Measurements from ENCODE around the gene DSCAML1. TPM values are rescaled to one million over a fixed set of nuclear protein-coding genes. Genes with fewer than 3 reads are reported as not detected.

Gene DSCAML1
- total RNA-seq, 1 donor from 2014 or later: 0.22 TPM

DNA sequence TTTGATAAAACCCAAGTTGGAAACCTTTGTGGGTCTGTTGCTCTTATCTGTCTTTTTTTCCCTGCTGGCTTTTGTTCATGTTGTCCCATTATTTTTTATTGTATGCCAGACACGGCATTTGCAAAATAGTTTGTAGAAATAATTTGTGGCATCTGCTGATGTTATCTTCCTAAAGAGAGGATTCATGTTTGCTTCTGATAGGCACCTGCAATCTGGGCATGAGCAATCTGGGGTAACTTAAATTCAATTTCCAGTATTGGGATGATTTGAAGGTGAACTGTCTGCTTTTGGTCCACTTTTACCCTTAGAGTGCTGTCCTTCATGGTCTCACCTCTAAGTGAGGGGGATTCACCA is 342.5 kb downstream of the DSCAML1 start:
- intact Hi-C loops (cut with DNase I): no loop called here
- ATAC-seq: no peak
- no peak for DNase-seq (ENCODE audit: missing footprints)

DNA sequence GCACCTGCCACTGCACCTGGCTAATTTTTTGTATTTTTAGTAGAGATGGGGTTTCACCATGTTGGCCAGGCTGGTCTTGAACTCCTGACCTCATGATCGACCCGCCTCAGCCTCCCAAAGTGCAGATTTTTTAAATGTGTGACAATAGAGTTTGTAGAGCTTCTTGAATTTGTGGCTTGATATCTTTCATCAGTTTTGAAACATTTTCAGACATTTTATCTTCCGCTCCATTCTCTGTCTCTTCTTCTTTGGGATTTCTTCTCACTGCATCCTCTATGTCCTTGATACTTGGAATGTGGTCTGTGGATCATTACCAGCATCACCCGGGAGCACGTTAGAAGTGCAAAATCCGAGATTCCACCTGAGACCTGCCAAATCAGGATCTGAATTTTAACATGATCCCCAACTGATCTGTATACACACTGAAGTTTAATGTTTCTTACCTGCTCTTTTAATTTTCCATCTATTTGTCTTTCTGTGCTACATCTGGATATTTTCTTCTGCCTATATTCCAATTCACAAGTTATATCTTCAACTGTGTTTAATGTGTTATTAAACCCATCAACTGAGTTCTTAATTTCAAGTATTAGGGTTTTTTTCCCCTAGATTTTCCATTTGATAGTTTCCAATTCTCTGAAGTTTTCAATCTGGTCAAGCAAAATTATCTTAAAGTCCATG is 343.0 kb downstream of the DSCAML1 start:
- DNase-seq (ENCODE audit: missing footprints): no peak
- ATAC-seq: no peak
- intact Hi-C loops (cut with DNase I): no loop called here

DNA sequence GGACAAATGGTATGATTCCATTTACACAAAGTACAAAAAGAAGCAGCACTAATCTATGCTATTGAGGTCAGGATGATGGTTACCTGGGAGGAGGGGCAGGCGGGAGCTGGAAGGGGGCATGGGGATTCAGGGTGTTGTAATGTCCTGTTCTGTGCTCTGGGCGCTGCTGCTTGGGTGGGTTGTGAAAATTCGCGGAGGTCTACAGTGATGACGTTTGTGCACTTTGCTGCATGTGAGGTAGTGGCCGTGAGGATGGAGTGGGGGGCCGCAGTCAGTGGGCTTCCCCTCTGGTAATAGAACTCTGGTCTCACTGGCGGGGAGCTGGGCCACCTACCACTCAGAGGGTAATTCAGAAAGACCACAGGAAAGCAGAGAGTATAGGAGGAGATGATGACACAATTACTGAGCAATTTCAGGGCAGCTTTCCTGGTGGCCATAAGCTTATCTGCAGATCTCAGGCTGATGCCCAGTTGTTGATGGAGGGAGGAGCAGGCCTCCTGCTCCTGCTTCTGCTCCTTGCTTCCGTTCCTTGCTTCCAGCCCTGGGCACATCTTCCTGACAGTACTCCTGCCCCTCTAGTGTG is 347.8 kb downstream of the DSCAML1 start:
- DNase-seq (ENCODE audit: missing footprints): no peak
- no peak for ATAC-seq
- intact Hi-C loops (cut with DNase I): no loop called here

DNA sequence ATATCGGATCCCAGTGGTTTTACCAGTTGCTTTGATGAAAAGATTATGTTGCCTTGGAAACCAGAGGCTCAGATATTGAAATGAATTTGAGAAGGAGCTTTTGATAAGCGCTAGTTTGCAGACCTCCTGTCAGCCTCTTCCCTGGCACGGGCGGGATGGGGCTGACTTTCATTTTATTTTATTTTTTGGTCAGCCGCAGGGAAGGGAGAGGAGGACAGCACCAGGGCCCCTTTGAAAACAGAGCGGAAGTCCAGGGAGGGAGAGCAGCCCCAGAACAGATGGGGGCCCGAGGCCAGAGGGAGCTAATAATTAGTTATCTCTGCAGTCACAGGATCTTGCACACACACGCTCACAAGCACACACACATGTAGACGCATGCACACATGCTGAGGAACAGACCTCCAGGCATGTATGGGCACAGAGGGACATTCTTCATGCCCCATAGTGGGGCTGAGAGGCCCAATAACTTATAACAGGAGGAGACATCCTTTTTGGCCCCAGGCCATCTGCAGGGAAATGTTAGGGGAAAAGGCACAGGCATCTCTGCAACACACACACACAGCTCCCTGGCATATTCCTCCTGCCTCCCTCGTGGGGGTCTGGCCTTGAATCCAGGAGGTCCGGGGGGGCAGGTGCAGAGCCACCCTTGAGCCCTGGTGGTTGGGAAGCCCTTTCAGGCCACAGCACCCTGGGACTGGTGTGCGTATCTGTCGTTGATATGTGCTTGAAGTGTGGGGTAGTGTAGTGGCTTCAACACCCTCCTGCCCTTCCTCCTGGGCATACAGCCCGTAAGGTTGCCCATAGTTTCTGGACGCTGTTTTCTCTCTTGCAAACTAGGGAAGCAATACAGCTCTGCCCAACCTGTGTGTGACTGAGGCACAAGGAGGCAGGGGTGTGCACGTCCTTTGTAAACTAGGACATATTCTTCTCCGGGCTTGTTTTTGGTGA is 352.0 kb downstream of the DSCAML1 start:
- DNase-seq (ENCODE audit: missing footprints): no peak
- peak; percentile 20 for ATAC-seq
- intact Hi-C loops (cut with DNase I): no loop called here

DNA sequence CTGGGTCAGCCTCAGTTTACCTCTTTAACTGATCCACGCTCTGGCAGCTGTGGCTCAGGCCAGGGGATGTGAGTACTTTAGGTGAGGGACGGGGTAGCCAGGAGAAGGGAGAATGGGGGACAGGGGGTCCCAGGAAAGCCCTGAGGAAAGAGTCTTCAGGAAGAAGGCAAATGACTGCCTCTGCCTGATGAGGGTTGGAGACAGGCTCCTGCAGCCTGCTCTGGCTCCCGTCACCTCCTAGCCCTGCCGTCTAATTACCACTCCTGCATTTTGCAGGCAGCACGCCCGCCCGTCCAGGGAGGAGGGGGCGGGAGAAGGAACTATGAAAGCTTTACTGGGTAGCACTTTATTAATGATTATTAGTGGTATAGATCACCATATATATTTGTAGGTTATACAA is 352.8 kb downstream of the DSCAML1 start:
- intact Hi-C loops (cut with DNase I): no loop called here
- DNase-seq (ENCODE audit: missing footprints) (no peak), ATAC-seq (no peak)

DNA sequence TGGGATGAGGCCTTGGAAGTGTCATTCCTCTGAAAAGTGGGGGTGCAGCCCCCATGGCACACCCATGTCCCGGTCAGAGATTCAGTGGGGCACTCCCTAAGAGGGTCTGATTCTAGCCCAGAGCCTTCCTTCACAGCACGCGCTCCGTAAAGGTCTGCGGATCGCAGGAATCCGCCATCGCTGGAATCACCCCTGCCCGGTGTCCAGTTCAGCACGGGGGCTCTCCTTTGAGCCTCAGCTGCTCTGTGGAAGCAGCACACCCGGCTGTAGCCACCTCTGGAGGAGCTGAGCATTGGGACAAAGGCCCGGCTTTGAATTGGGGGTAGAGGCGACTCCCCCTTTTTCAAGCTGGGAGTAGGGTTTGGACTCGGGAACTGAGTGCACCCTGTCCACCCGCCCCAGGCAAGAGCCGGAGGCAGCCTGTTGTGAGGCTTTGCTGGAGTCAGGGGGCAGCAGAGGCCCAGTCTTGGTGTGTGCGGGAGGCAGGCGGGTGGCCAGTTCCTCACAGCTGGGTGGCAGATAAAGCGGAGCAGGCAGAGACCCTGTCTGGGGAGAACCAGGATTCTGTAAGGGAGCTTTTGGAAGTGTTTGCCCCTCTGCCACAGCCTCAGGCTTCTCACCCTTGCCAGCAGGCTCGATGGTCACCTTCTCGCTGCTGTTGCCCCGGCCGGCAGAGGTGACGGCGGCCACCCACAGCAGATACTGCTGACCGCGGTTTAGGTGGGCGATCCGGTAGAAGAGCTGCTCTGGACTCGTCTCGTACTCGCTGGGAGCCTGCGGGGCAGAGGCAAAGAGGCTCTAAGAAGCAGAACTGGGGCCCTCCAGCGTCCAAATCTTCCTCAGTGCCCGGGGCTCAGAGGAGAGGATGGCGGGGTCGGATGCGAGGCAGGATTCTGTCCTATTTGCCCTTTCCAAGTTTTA is 353.5 kb downstream of the DSCAML1 start:
- DNase-seq (ENCODE audit: missing footprints) (no peak), ATAC-seq (peak; percentile 83)
- intact Hi-C loops (cut with DNase I): loop anchor here (2.0 kb wide), 1 partner anchor 365 kb away; no protein-coding TSS in a partner anchor

DNA sequence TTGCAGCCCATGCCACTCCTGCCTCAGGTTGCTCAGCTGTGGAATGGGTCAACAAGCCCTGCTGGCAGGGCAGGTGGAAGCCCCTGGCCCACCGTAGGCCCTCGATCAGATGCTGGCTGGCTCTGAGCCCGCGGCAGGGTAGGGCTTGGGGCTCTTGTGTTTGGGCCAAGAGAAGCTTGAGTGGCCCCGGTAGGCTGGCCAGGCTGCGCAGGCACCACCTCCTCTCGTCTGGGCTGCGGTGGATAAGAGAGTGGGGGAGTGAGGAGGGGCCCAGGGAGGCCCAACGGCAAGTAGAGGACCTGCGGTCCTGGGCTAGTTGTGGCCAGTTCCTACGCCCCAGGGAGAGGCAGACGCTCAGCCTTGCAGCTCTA is 354.2 kb downstream of the DSCAML1 start:
- ATAC-seq: no peak
- DNase-seq (ENCODE audit: missing footprints): no peak
- intact Hi-C loops (cut with DNase I): loop anchor here (2.0 kb wide), 1 partner anchor 366 kb away; no protein-coding TSS in a partner anchor

DNA sequence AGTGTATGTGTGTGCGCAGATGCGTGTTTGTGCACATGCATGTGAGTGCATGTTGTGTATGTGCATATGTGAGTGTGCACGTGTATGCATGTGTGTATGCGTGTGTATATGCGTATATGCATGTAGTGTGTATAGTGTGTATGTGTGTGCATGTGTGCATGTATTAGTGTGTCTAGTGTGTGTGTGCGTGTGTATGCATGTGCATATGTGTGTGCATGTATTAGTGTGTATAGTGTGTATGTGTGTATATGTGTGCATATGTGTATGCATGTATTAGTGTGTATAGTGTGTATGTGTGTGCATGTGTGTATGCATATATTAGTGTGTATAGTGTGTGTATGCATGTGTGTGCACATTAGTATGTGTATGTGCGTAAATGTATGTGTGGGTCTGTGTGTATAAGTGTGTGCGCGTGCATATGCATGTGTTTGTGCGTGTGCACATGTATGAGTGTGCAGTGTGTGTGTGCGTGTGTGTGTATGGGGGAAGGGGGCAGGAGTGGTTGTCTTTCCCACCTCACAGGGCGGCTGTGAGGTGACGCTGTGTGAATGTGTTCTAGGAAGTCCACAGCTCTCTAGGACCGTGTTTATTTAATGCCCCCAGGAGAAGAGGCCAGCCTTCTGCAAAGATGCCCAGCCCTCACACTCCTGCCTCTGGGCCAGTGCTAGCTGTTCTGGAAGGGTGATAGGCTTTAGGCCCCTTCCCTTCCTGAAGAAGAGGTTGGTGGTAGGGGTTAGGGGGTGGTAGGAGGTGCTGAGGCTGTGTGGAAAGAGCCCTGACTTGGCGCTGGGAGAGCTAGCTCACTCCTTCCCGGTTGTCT is 354.8 kb downstream of the DSCAML1 start:
- ATAC-seq (no peak), DNase-seq (ENCODE audit: missing footprints) (no peak)
- intact Hi-C loops (cut with DNase I): loop anchor here (2.0 kb wide), 1 partner anchor 367 kb away; no protein-coding TSS in a partner anchor

DNA sequence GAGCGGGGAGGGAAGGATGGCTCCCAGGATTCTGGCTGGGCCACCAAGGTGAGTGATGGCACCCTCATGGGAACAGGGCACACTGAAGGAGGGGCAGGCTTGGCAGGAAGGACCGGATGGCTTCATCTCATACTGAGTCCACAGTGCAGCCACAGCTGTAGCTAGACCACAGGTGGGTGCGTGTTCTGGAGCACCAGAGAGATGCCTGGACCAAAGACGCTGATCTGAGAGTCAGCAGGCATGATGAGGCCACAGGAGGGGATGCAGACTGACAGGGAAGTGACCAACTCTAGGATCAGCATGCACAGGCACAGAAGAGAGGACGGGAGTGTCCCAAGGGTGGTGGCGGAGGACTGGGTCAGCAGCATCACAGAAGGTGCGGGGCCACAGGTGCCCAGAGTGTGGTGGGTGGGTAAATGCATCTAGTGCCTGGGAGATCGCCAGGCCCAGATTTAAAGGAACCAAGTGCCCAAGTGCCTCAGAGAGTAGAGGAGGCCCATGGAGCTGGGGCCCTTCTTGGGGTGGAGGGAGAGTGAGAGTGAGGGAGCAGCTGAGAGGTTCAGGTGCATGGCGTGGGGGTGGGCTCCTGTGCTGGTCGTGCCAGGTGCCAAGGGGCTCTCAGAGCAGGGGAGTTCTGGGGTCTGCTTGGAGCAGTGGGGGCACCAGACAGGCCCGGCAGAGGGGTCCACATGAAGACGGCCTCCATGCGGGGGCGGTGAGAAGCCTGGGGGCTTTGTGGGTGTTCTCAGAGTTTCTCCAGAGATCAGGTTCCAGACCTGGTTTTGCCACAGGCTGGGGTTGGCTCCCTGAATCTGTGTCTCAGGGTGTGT is 355.7 kb downstream of the DSCAML1 start:
- ATAC-seq: no peak

DNA sequence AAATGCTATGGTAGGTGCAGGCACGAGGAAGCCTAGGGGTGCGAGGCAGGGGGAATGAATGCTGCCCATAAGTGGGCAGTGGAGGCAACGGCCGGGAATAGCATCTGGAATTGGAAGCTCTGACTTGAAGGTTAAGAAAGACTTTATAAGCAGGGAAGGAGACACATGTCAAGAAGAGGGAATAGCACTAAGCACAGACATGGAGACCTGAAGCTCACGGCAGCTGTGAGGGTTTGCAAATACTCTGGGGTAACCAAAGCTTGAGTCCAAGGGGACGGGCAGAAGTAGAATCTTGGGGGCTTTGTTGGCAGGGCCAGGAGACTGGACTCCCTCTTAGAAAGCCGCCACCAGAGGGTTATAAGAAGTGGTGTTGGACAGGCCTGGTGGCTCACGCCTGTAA is 356.8 kb downstream of the DSCAML1 start:
- ATAC-seq (no peak), DNase-seq (ENCODE audit: missing footprints) (no peak)
- intact Hi-C loops (cut with DNase I): no loop called here

More for the DNA sequence above, 355.7 kb downstream of the DSCAML1 start:
- no peak for DNase-seq (ENCODE audit: missing footprints)
- intact Hi-C loops (cut with DNase I): no loop called here

DNA sequence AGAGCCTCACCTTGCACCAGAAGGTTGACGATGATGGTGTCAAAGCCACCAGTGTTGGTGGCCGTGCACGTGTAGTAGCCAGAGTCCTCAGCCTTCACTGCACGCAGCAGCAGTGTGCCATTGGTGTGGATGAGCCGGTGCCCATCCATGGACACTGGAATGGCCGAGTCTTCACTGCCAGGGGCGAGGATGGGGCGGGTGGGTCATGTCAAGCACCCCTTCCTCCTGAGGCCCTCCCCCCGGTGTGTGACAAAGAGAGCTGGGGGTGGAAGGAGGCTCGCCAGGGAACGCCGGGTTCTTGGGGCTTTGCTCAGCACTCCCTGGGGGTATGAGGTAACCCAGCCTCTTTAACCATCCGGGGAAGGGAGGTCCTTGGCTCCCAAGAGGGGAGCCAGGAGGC is 357.8 kb downstream of the DSCAML1 start:
- intact Hi-C loops (cut with DNase I): no loop called here
- DNase-seq (ENCODE audit: missing footprints) (peak; percentile 26), ATAC-seq (no peak)

DNA sequence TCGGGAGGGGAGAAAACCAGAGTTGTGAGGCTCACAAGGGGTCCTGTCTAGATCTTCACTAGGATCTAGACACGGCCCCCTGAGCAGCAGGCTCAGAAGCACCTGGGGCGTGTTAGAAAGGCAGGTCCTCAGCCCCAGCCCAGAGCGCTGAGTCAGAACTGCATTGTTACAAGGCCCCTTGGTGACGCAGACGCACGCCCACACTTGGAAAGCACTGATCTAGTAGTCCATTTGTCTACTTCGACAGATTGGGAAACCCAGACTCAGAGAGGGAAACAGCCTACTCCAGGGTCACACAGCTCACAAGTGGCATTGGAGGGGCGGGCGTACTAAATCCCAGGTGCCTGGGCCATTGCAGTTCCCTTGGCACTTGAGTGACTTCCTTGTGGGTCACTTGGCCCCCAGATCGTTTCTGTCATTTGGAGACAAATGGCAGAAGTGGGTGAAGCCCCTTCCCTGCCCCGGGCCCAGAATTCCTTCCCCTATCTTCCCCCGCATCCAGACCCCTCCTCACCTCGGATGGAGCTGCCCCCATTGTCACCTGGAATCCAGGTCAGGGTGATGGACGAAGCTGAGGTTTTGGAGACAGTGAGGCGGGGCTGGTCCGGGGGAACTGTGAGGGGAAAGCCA is 358.5 kb downstream of the DSCAML1 start:
- ATAC-seq: no peak
- DNase-seq (ENCODE audit: missing footprints): peak; percentile 18
- intact Hi-C loops (cut with DNase I): no loop called here

DNA sequence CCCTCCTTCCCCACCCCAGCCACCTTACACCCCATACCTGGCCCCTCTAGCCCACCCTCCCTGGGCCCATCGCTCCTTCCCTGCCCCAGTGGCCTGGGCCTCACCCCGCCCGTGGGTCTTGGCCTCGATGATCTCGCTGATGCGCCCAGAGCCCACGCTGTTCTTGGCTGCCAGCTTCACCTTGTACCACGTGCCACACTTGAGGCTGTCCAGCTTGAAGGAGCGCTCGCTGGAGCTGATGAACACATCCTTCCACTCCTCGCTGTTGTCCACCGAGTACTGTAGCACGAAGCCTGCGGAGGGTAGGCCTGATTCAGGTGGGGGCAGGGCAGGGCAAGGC is 359.3 kb downstream of the DSCAML1 start:
- DNase-seq (ENCODE audit: missing footprints) (no peak), ATAC-seq (no peak)
- intact Hi-C loops (cut with DNase I): no loop called here

DNA sequence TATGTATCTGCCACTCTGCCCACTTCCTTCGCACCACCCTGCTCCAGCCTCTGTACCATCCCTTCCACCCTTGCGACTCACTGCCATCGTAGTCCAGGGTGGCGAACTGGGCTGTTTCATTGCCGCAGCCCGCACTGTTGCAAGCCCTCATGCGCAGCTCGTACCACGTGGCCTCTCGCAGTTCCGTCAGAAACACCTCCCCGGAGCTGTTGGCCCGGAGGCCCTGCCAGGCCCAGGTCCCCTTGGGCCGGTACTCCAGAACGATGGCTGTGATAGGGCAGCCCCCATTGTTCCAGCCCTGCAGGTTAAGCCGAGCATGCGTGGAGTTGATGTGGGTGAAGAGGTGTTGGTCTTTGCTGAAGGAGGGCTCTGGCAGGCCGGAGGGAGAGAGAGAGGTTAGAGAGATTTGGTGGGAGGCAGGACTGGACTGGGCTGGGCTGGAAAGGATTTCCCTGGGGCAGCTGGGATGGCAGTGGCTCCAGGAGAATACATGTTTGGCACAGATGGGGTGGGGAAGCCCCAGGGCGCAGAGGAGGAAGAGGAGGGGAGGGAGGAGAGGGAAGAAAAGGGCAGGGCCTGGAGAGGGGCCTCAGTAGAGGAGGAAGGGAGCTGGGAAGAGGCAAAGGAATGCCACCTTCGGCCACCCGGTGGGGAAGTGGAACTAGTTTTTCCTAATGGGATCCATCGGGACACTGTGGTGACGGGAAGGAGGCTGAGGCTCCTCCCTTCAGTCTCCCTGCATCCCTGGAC is 359.8 kb downstream of the DSCAML1 start:
- DNase-seq (ENCODE audit: missing footprints) (peak; percentile 58), ATAC-seq (no peak)
- intact Hi-C loops (cut with DNase I): no loop called here

DNA sequence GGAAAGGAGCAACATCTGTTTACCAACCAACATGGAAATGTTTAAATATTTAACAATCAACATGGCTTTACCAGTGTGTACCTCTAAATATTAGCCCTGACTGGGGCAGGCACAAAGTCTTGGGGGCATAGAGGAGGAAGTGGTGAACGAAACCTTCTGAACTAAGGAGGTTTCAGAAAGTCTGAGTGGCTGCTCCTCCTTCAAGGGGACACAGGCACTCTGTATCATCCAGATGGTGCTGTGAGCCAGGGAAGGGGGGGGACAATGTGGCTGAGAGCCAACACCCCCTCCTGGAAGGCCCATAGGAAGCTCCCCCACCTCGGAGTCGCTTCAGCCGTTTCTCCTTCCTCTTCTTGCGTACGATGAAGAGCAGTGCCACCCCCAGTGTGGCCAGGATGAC is 361.7 kb downstream of the DSCAML1 start:
- DNase-seq (ENCODE audit: missing footprints) (no peak), ATAC-seq (no peak)
- intact Hi-C loops (cut with DNase I): no loop called here

DNA sequence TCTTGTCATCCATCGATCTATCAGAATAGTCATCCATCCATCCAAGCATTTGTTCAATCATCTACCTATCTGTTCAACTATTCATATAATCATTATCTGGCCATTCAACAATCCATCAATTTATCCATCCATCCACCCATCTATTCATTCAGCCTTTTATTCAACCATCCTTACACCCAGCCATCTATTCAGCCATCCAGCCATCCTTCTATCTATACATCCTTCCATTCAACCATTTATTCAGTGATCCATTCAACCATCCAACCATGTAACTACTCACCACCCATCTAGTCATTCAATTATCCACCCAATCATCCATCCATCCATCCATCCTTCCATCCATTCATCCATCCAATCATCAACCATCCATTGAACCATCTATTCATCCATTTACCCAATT is 362.5 kb downstream of the DSCAML1 start:
- DNase-seq (ENCODE audit: missing footprints) (no peak), ATAC-seq (no peak)
- intact Hi-C loops (cut with DNase I): no loop called here

Data from Right ventricle myocardium inferior (tissue), 1 donor.